HG02759 (cell line): ENCODE measurements around the gene FBXO11.
"Not testable (repeated sequence)": the region's sequence is repeated elsewhere in the genome, so short reads cannot be mapped to it uniquely, and the experiment has no call there.

Experiments
- ATAC-seq: cut with Tn5 transposase; IDR thresholded peaks from one replicate; pipeline ENCODE4 v1.9.1; 2021; ENCODE audit warnings: mild to moderate bottlenecking, moderate library complexity; ENCODE audit not compliant: unreplicated experiment

The FBXO11 gene

GRCh38 chr2:47906157-47907038, at the start of gene FBXO11:
TSS of gene FBXO11 (minus strand) at chr2:47906498. CDS start at chr2:47905720, 778 bp downstream.
- ATAC-seq: peak; percentile 91

GRCh38 chr2:47950340-47951301, 44.3 kb upstream of the FBXO11 start:
- ATAC-seq: no peak

GRCh38 chr2:47946593-47946992, 40.3 kb upstream of the FBXO11 start:
- ATAC-seq: no peak

GRCh38 chr2:47945046-47945781, 38.9 kb upstream of the FBXO11 start:
- ATAC-seq: no peak

GRCh38 chr2:47941936-47942335, 35.6 kb upstream of the FBXO11 start:
- no peak for ATAC-seq

- ATAC-seq: no peak
Observed at GRCh38 chr2:47937677-47938076, 31.4 kb upstream of the FBXO11 start.

GRCh38 chr2:47935071-47935470, 28.8 kb upstream of the FBXO11 start:
- no peak for ATAC-seq

- no peak for ATAC-seq
Observed at GRCh38 chr2:47918043-47918442, 11.7 kb upstream of the FBXO11 start.

- ATAC-seq: no peak
Observed at GRCh38 chr2:47917276-47917961, 11.1 kb upstream of the FBXO11 start.

- ATAC-seq: no peak
Observed at GRCh38 chr2:47916412-47916811, 10.1 kb upstream of the FBXO11 start.

GRCh38 chr2:47910662-47911061, 4.4 kb upstream of the FBXO11 start:
- not testable (repeated sequence) for ATAC-seq

GRCh38 chr2:47908682-47909081, 2.4 kb upstream of the FBXO11 start:
- no peak for ATAC-seq

- no peak for ATAC-seq
Observed at GRCh38 chr2:47907039-47907781, 912 bp upstream of the FBXO11 start.

- peak; percentile 5 for ATAC-seq
Observed at GRCh38 chr2:47905386-47906156, 727 bp downstream of the FBXO11 start.

- ATAC-seq: no peak
Observed at GRCh38 chr2:47903781-47904490, 2.4 kb downstream of the FBXO11 start.

- ATAC-seq: not testable (repeated sequence)
Observed at GRCh38 chr2:47901892-47902291, 4.4 kb downstream of the FBXO11 start.

- no peak for ATAC-seq
Observed at GRCh38 chr2:47900857-47901256, 5.4 kb downstream of the FBXO11 start.
